GM19468 (cell line): ENCODE results near the gene TSR2.
"Not testable (repeated sequence)": the region's sequence is repeated elsewhere in the genome, so short reads cannot be mapped to it uniquely, and the experiment has no call there.

Source experiments
- ATAC-seq: cut with Tn5 transposase; IDR thresholded peaks from one replicate; pipeline ENCODE4 v1.9.1; 2021; ENCODE audit warnings: mild to moderate bottlenecking, moderate library complexity, moderate number of reproducible peaks; ENCODE audit not compliant: unreplicated experiment; ENCODE audit errors: extremely low read depth

The TSR2 gene

DNA sequence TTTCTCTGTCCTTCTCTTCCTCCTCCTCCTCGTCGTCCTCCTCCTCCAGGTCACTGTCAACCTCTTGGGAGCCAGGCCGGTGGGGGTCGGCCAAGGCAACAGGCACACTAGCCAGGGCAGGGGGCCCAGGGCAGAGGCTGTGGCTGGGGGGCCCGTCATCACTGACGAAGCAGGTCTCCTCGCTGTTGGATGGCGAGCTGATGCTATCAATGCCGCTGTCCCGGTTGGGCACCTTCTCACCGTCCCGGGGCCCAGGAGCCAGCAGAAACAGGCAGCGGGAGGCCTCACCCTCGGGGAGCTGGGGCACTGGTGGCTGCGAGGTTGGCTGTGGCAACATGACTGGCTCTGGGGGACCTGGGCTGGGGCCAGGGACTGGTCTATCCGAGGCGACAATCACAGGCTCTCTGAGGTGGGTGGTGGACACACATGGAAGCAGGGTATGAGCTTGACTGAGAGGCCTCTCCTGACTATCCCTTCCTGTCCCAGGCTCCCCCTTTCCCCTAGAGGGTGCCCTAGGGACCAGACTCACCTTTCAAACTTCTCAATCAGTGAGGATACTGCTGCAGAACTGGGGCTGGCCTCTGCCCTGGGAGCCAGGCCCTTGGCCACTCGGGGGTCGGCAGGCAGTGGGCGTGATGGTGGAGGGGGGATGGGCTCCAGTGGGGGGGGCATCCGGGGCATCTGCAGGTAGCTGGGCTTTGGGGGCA, 30.0 kb downstream of the TSR2 start:
- no peak for ATAC-seq

DNA sequence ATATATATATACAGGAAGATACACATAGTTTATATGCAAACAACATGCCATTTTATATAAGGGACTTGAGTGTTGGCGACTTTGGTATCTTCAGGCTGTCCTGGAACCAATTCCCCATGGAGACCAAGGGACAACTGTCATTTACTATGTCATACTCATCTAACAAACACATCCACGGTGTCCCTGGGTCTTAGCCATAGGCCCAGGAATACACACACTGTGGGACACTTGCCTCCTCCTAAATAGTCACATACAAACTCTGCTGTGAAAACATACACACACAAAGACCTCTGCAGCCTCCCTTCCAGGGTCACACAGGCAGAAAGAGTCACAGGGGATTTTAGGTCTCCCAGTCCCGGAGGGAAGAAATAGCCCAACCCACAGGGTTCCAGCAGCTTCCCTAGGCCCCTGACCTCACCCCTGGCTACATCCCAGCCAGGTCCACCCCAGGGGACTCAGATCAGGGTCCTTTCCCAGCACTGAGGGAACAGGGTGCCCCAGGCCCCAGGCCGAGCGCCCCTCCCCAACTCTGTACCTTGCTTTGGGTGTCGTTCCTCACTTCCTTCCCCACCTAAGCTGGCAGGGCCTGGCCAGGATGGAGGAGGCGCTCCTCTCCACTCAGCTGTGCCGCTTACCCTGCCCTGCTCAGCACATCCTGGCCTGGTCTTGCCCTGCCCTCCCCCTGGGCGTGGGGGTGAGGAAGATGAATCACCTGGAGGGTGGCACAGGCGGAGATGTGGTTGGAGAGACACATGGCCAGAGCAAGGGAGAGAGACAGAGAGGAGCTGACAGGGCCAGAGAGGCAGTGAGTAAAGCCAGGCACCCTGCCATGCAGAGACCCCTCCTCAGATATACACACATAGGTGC, 34.0 kb downstream of the TSR2 start:
- no peak for ATAC-seq

DNA sequence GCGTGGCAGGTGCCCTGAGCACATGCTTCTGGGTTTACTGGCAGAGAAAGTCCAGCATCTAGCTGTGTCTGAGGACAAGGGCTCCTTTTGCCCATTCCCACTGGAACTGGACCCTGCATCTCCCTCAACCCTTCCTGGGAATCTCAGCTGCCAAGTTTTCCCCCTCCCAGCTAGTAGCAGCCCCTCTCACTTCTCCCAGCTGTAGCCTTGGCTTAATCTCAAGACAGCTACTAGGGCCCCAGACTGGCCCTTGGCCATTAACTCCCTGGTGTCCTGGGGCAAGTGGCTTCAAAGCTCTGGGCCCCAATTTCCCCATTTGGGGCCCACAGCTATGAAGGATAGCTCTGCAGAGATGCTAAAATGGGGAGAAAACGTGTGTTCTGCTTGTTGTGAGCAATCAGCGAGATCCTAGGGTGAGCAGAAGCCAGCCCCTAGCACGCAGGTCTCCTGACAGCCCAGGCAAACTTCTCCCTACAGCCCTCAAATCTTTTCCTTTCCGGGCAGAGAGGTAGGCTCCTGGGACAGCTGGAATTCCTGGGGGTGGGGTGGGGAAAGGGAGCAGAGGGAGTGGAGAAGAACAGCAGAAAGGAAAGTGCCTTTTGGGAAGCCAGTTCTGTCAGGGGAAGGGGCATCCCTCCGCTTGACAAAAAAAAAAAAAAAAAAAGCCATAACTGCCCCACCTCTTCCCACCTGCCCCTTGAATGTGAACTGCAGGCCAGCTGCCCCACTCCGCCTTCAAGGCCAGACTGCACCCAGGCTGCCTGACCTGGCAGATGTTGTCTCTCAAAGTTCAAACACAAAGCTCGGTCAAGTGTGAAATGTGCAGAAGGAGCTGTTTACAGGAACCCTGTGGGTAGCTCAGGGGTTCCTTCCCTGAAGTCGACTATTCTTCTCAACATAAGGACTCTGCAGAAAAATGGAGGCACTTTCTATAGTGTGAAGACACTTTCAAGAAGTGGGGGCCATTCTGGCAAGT, 39.2 kb downstream of the TSR2 start:
- no peak for ATAC-seq

- no peak for ATAC-seq
Measured at GRCh38 chrX:54482839-54483593, 42.8 kb downstream of the TSR2 start.

GRCh38 chrX:54483946-54484345, 43.7 kb downstream of the TSR2 start:
- no peak for ATAC-seq

DNA sequence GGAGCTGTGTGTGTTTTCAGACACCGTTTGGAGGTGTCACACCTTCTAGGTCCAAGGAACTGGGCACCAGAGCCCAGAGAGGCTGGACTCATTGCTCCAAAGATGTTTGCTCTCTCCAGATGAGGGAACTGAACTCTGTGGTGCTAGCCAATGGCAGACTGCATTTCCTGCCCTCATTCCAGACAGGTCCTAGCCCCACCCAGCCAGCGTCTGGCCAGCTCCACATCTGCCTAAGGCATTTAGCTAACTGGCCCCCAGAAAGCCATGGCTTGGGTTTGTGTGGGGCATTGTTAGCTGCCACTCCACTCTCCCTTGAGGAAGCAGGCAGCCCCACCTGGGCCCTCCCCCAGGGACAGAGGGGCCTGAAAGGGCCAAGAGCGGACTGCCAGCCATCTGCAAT, 44.5 kb downstream of the TSR2 start:
- no peak for ATAC-seq

- ATAC-seq, result not testable (repeated sequence)
Measured at GRCh38 chrX:54489819-54490218, 49.6 kb downstream of the TSR2 start.

DNA sequence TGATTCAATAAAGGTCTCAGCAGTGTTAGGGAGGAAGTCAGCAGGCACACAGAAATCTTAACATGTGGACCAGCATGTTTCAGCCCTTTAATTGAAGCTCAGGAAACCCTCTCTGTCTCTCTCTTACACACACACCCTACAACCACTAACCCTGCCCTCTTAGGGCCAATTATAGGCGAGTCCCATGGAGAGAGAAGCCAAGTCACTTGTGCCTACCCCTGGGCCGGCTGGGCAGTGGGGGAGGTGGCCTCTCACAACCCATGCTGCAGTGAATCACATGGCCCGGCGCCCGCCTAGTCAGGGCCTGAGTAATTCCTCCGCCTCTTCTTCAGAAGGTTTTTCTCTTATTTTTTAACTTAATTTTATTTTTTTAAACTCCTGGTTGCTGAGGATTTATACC, 52.1 kb downstream of the TSR2 start:
- ATAC-seq, result no peak

DNA sequence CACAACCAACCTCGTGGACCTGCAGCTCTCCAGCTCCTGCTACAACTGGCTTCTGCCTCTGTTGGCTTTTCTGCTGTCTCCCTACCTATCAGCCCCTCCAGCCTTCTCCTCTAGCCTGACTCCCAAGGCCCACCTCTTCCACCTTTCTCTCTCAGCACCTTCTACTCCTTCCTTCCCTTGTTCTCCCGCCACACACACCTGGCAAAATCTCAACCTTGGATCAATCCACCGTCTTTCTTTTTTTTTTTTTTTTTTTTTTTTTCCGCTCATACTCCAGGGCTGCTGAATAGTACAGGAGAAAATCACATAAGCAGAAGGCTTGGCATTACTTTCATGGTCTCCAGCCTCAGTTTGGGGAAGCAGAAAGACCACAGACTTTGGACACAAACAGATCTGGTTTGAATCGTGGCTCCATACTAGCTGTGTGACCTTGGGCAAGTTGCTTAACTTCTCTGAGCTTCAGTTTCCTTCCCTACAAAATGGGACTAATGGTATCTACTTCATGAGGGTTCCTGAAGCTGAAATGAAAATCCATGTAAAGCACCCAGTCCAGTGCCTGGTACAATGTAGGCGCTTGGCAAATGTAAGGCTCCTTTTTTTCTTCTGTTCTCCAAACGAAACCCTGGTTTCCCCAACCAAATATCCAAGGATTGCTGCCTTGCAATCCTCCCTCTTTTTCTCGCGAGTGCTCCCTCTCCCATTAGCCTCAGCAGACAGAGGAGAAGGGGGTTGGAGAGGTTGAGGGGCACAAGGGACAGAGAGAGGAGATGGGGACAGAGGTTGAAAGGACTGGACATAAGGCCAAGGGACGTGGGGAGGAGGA, 54.2 kb downstream of the TSR2 start:
- no peak for ATAC-seq
